Measurements from ENCODE around the gene ANKRD26.
A peak's percentile ranks its signal among the peaks of the same experiment; 100 is the strongest.
"Not testable (repeated sequence)": the region's sequence is repeated elsewhere in the genome, so short reads cannot be mapped to it uniquely, and the experiment has no call there.

ANKRD26 gene

DNA sequence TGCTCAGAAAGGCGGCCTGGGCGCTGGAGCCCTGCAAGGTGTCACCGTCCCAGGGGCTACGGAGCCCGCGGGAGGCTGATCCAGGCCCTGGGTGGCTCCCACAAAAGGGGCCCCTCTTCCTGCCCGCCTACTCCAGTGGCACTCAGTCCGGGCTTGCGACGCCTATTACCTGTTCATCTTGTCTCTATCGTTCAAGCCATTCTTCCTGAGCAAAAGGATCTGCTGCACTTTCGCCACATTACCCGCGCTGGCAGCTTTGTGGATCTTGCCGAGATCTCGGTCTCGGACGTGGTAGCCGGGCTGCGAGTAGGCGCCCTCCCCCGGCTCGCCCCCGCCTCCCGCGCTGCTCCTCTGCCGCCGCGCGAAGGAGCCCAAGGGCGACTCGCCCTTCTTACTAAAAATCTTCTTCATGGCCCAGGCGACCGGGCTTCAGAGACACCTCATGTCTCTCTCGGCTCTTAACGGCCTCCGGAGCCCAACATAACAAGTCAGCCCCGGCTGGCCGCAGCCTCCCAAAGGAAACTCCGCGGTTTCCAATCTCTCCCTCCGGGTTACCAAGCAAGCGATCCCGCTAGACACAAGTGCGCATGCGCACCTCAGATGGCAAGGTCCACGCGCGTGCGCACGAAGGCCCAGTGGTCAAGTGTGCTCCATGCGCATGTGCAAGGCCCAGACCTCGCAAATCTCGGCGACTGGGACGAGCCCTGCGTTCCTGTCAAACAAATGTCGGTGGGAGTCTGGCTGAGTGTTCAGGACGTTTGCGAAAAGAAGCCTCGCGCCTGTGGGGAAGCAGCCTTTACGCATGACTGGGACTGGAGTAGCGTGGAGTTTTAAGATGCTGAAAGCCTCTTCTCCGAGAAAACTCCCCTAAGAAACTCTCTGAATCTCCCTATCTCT is at the start of gene ANKRD26:
Gene ANKRD26 (minus strand): TSS at position 579 of the 897 bp plus-strand sequence. CDS start 168 bp downstream, at position 411.
- DNase-seq (ENCODE audit: insufficient read length, low spot score) (peak; percentile 78), FAIRE-seq (peak; percentile 99)

DNA sequence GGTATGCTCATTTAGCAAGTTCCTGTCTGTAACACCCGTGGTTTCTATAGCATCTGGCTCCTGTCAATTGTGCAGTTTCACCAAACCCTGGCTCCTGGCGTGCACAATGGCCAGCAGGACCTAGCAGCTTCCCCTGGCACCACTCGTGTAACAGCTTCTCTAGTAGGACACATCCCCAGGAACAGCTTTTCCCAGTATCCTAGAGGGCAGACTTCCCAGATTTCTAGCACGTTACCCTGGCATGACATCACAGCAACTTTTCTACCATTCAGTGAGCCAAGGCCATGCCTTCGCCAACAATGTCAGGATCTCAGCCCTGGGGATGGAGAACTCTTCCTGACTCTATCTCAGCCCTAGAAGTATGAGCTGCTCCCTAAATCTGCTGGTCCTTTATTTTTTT is 47.4 kb upstream of the ANKRD26 start:
- no peak for DNase-seq (ENCODE audit: insufficient read length, low spot score)
- no peak for FAIRE-seq

GRCh38 chr10:27145937-27146336 is 45.6 kb upstream of the ANKRD26 start:
- FAIRE-seq: no peak

GRCh38 chr10:27143686-27144085 is 43.4 kb upstream of the ANKRD26 start:
- FAIRE-seq (no peak), DNase-seq (ENCODE audit: insufficient read length, low spot score) (no peak)

More at GRCh38 chr10:27145937-27146336, 45.6 kb upstream of the ANKRD26 start:
- DNase-seq (ENCODE audit: insufficient read length, low spot score): no peak

DNA sequence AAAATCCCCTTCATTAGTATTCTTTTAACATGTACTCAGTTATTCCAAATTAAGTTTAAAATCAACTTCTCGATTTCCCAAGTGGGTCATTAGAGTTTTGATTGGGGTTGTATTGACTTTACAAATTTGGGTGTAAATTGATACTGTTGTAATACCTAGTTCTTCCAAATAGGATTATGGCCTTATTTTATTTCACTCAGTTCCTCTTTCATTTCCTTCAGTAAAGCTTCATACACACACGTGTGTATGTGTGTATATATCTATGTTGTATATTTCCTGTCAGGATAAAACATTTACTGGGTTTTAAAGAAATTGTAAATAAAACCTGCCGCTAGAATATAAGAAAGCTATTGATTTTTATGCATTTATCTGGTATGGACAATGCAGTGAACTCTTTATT is 38.0 kb upstream of the ANKRD26 start:
- no peak for FAIRE-seq
- no peak for DNase-seq (ENCODE audit: insufficient read length, low spot score)

GRCh38 chr10:27134371-27134770 is 34.1 kb upstream of the ANKRD26 start:
- no peak for DNase-seq (ENCODE audit: insufficient read length, low spot score)
- no peak for FAIRE-seq

DNA sequence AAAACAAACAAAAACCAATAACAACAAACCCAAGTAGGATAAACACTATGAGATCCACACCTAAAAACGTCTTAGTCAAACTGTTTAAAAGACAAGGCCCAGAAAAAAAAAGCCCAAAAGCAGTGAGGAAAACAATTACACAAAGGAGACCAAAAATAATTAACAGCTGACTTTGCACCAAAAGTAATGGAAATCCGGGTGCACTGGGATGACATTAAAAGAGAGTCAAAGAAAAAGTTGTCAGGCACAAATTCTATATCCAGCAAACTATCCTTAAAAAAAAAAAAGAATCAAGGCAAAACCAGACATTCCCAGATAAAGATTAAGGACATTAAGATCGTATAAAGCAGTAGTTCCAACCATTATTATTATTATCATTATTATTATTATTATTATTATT is 7.9 kb upstream of the ANKRD26 start:
- no peak for FAIRE-seq

GRCh38 chr10:27104919-27105318 is 4.6 kb upstream of the ANKRD26 start:
- FAIRE-seq (no peak), DNase-seq (ENCODE audit: insufficient read length, low spot score) (no peak)

More for the DNA sequence above, 7.9 kb upstream of the ANKRD26 start:
- DNase-seq (ENCODE audit: insufficient read length, low spot score): no peak

GRCh38 chr10:27100813-27101347 is 586 bp upstream of the ANKRD26 start:
- FAIRE-seq: no peak

DNA sequence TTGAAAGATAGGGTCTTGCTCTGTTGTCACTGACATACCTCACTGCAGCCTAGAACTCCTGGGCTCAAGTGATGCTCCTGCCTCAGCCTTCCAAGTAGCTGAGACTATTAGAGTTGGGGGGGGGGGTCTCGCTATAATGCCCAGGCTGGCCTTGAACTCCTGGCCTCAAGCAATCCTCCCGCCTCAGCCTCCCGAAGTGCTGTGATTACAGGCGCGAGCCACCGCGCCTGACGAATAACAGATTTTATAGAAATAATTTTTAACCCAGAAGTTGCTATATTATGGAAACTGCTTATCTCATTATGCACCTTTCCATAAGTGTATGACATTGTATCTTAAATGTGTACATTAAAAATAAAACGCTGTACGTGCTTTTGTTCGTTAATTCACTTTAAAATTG is 846 bp downstream of the ANKRD26 start:
- FAIRE-seq (no peak), DNase-seq (ENCODE audit: insufficient read length, low spot score) (no peak)

More at GRCh38 chr10:27100813-27101347, 586 bp upstream of the ANKRD26 start:
- DNase-seq (ENCODE audit: insufficient read length, low spot score): peak; percentile 1

- no peak for FAIRE-seq
- DNase-seq (ENCODE audit: insufficient read length, low spot score): no peak
Observed at GRCh38 chr10:27088119-27089044, 11.9 kb downstream of the ANKRD26 start.

DNA sequence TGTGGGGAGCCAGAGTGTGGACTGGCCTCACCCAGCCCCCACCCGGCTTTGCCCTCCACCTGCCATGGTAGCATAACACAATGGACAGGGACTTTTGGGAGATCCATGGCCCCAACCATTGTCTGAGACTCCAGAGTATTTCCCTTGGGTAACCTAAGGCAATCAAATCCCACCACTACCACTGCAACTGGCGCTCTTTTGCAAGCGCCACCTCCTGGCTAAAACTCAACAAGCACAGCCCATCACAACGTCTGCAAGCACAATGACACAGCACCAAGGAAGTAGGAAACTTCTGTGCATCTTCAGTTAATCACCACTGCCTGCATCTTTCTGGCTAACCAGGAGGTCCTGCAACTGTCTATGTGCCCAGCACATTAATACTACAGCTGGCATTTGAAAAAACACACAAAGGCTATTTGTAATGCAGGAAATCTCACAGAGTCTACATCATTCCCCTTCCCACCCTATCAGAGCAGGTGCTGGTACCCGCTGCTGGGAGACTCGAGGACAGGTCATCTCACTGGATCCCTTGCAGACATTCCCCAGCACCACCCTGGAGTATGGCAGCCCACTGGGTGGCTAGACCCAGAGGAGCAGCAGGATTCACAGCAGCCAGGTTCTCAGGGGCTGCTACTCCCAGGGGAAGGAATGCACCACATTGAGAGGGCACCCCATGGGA is 27.7 kb downstream of the ANKRD26 start:
- FAIRE-seq (no peak), DNase-seq (ENCODE audit: insufficient read length, low spot score) (no peak)

GRCh38 chr10:27068217-27068891 is 31.9 kb downstream of the ANKRD26 start:
- FAIRE-seq (peak; percentile 37), DNase-seq (ENCODE audit: insufficient read length, low spot score) (no peak)

GRCh38 chr10:27065084-27065483 is 35.2 kb downstream of the ANKRD26 start:
- DNase-seq (ENCODE audit: insufficient read length, low spot score): no peak
- FAIRE-seq: no peak

- no peak for DNase-seq (ENCODE audit: insufficient read length, low spot score)
- no peak for FAIRE-seq
Observed at GRCh38 chr10:27052656-27053055, 47.6 kb downstream of the ANKRD26 start.

GRCh38 chr10:27045247-27045646 is 55.0 kb downstream of the ANKRD26 start:
- FAIRE-seq: not testable (repeated sequence)

DNA sequence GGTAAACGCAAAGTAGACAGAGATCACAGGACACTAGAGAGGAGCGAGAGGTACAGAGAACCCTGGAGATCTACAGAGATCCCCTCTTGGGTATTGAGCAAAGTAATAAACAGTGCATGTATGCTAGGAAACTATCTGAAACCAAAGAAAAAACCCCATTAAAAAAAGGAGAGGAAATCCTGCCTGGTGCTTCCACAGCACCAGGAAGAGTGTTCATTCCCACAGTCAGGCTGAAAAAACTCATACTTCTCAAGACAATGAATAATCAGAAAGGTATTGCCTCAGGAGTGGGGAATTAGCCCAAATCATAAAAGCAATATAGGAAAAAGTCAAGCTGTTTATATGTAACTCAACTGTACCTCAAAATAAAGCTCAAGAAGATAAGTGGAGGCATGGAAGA is 59.1 kb downstream of the ANKRD26 start:
- no peak for DNase-seq (ENCODE audit: insufficient read length, low spot score)
- FAIRE-seq: no peak

More at GRCh38 chr10:27045247-27045646, 55.0 kb downstream of the ANKRD26 start:
- not testable (repeated sequence) for DNase-seq (ENCODE audit: insufficient read length, low spot score)

- DNase-seq (ENCODE audit: insufficient read length, low spot score) (no peak), FAIRE-seq (no peak)
Observed at GRCh38 chr10:27038168-27038567, 62.1 kb downstream of the ANKRD26 start.

- no peak for DNase-seq (ENCODE audit: insufficient read length, low spot score)
- peak; percentile 40 for FAIRE-seq
Observed at GRCh38 chr10:27035163-27035562, 65.1 kb downstream of the ANKRD26 start.

GRCh38 chr10:27030060-27030459 is 70.2 kb downstream of the ANKRD26 start:
- no peak for DNase-seq (ENCODE audit: insufficient read length, low spot score)
- peak; percentile 28 for FAIRE-seq

Data from GM19239 (cell line).